GM10248 (cell line): ENCODE results near the gene FMNL3.

Experiments used
- CTCF ChIA-PET: fragments of 300-600 bp; sonication (Branson Sonifier 250); formaldehyde crosslinking; extraction: SDS; loops from one replicate; lab custom pipeline; 2021; ENCODE audit warnings: antibody characterized with exemption; lab: Yijun Ruan, JAX
- POLR2A ChIA-PET: fragments of 350-650 bp; sonication (Branson Sonifier 250); formaldehyde crosslinking; extraction: SDS; loops from one replicate; lab custom pipeline; 2020; ENCODE audit warnings: antibody characterized with exemption; lab: Yijun Ruan, JAX
- DNase-seq: peaks from one replicate; pipeline ENCODE4 v3.0.0; 2012; ENCODE audit errors: extremely low spot score
- CTCF ChIP-seq: IDR thresholded peaks from 2 replicates; pipeline ENCODE4 v1.5.1; 2012; ENCODE audit warnings: mild to moderate bottlenecking, low read depth; ENCODE audit errors: extremely low read depth, missing control alignments, control extremely low read depth

The FMNL3 gene

GRCh38 chr12:49649445-49649844 is 57.8 kb downstream of the FMNL3 start:
- TF ChIP-seq CTCF, result no peak
- ChIA-PET CTCF (interaction anchor here (1.1 to 17.0 kb wide), 10 partner anchors 10 to 296 kb away, joined by 3 to 350 read pairs (median 10); partner anchors contain the start of genes FMNL3 and TMBIM6), POLR2A (no interaction called here)
- no peak for DNase-seq

- DNase-seq, result no peak
- POLR2A ChIA-PET, result interaction anchor here (0.8 kb wide), 1 partner anchor 281 kb away, joined by 6 read pairs; the partner anchor contains the start of gene SPATS2
- CTCF ChIA-PET, result interaction anchor here (0.7 to 17.0 kb wide), 17 partner anchors 10 to 360 kb away, joined by 3 to 350 read pairs (median 5); partner anchors contain the start of genes FMNL3 and TMBIM6
- no peak for TF ChIP-seq CTCF
Observed at GRCh38 chr12:49648712-49649003, 58.5 kb downstream of the FMNL3 start.

GRCh38 chr12:49647827-49648711 is 59.1 kb downstream of the FMNL3 start:
- no peak for DNase-seq
- POLR2A ChIA-PET, result interaction anchor here (0.6 to 0.8 kb wide), 3 partner anchors 50 to 281 kb away, joined by 3 to 6 read pairs (median 5); partner anchors contain the start of gene SPATS2
- CTCF ChIA-PET, result interaction anchor here (0.7 to 17.0 kb wide), 20 partner anchors 10 to 359 kb away, joined by 3 to 350 read pairs (median 4); partner anchors contain the start of genes FMNL3 and TMBIM6
- TF ChIP-seq CTCF, result no peak

GRCh38 chr12:49646871-49647654 is 60.1 kb downstream of the FMNL3 start:
- ChIA-PET POLR2A (no interaction called here), CTCF (interaction anchor here (0.9 to 17.0 kb wide), 14 partner anchors 10 to 358 kb away, joined by 3 to 350 read pairs (median 6); partner anchors contain the start of genes FMNL3 and TMBIM6)
- TF ChIP-seq CTCF, result no peak
- DNase-seq, result no peak

- DNase-seq, result no peak
- ChIA-PET POLR2A (no interaction called here), CTCF (interaction anchor here (1.0 to 17.0 kb wide), 12 partner anchors 10 to 111 kb away, joined by 4 to 350 read pairs (median 14); partner anchors contain the start of genes FMNL3 and TMBIM6)
- TF ChIP-seq CTCF, result no peak
Observed at GRCh38 chr12:49646331-49646830, 60.8 kb downstream of the FMNL3 start.
